Measurements from ENCODE around the gene ARHGEF3. TPM values are rescaled to one million over a fixed set of nuclear protein-coding genes. Genes with fewer than 3 reads are reported as not detected.
"Not testable (repeated sequence)": the region's sequence is repeated elsewhere in the genome, so short reads cannot be mapped to it uniquely, and the experiment has no call there.

Gene ARHGEF3
- total RNA-seq, 2 donors from 2014 or later = 21.1 to 43.6 TPM

DNA sequence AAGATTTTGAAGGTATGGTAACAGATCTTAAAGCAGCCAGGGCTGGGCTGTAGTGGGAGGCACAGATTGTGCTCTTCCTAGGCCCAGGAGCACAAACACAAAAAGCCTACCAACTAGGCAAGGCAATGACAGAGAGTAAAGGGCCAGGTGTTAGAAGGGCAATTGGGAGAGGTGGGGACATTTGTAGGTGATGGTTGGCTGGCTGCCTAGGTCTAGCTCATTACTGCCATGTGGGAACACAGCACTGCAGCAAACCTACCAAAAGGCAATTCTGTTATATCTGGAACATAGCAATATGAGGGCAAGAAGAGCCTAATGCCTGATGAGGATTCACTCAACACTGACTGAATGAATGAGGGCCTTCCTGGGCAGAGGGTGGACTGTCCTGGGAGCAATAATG, 30.4 kb downstream of the ARHGEF3 start:
- Mint-ChIP-seq H3K4me3 (no peak overlapping the region), H3K36me3 (ENCODE audit: insufficient read depth in 2 of 2) (peaks cover 0 to 10% of the 10 kb centered on the region in 2 donors), H3K27ac (no peak overlapping the region), H3K9me3 (no peaks in the 10 kb centered on the region), H3K4me1 (ENCODE audit: low read depth) (peaks cover 67% of the 10 kb centered on the region), H3K27me3 (ENCODE audit: low read depth) (no peaks in the 10 kb centered on the region)
- ATAC-seq (replicated peaks in 1 of 2) (no peak), DNase-seq (no peak)

DNA sequence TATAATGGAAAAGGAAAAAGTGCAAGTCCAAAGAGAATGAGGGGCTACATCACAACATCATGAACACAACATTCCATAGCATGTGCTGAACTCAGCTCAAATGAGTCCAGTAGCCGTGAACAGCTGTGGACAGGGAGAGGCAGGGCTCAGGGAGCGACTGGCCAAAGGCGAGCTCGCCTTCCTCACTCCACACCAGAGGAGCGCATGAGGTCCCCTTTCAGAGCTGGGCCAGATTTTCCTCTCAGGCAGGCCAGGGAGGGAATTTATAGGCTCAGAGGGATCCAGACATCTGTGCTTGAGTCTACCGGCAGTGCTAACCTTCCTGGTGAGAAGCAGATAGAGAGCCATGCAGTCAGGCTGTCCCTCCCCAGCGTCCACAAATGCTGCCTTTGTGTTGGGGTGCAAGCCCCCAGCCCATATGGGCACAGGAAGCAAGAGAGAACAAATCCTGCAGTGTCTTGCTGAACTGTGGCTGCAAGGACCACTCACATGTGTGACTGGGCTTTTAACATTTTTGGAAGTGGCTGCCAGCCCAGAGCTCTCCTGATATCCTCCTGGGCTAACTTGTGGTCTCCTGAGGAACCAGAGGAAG, 32.5 kb downstream of the ARHGEF3 start:
- Mint-ChIP-seq H3K4me1 (ENCODE audit: low read depth) (peaks cover 67% of the 10 kb centered on the region), H3K36me3 (ENCODE audit: insufficient read depth in 2 of 2) (peaks cover 0 to 12% of the 10 kb centered on the region in 2 donors), H3K4me3 (no peak overlapping the region), H3K27ac (no peak overlapping the region), H3K27me3 (ENCODE audit: low read depth) (no peaks in the 10 kb centered on the region), H3K9me3 (no peaks in the 10 kb centered on the region)
- DNase-seq (no peak), ATAC-seq (replicated peaks in 1 of 2) (no peak)

- Mint-ChIP-seq H3K36me3 (ENCODE audit: insufficient read depth in 2 of 2) (peaks cover 0 to 4% of the 10 kb centered on the region in 2 donors), H3K27ac (no peak overlapping the region), H3K4me3 (peak overlapping the region; percentile 51 to 72), H3K27me3 (ENCODE audit: low read depth) (no peaks in the 10 kb centered on the region), H3K4me1 (ENCODE audit: low read depth) (peaks cover 76% of the 10 kb centered on the region), H3K9me3 (no peaks in the 10 kb centered on the region)
- ATAC-seq (replicated peaks in 1 of 2) (no peak), DNase-seq (no peak)
Measured at GRCh38 chr3:56764904-56765547, 36.7 kb downstream of the ARHGEF3 start.

- no peak overlapping the region for H3K27ac Mint-ChIP-seq
- H3K9me3 Mint-ChIP-seq = no peaks in the 10 kb centered on the region
- H3K27me3 Mint-ChIP-seq (ENCODE audit: low read depth) = no peaks in the 10 kb centered on the region
- peak overlapping the region; percentile 0 to 51 for H3K4me3 Mint-ChIP-seq
- DNase-seq = no peak
- H3K4me1 Mint-ChIP-seq (ENCODE audit: low read depth) = peaks cover 81% of the 10 kb centered on the region
- peaks cover 0 to 4% of the 10 kb centered on the region in 2 donors for H3K36me3 Mint-ChIP-seq (ENCODE audit: insufficient read depth in 2 of 2)
- no peak for ATAC-seq (replicated peaks in 1 of 2)
Measured at GRCh38 chr3:56764184-56764583, 37.6 kb downstream of the ARHGEF3 start.

- Mint-ChIP-seq H3K9me3 (no peaks in the 10 kb centered on the region), H3K4me1 (ENCODE audit: low read depth) (peaks cover 81% of the 10 kb centered on the region), H3K27me3 (ENCODE audit: low read depth) (no peaks in the 10 kb centered on the region), H3K36me3 (ENCODE audit: insufficient read depth in 2 of 2) (peaks cover 0 to 4% of the 10 kb centered on the region in 2 donors), H3K4me3 (no peak overlapping the region), H3K27ac (no peak overlapping the region)
- DNase-seq (no peak), ATAC-seq (replicated peaks in 1 of 2) (no peak)
Measured at GRCh38 chr3:56763233-56763632, 38.5 kb downstream of the ARHGEF3 start.

DNA sequence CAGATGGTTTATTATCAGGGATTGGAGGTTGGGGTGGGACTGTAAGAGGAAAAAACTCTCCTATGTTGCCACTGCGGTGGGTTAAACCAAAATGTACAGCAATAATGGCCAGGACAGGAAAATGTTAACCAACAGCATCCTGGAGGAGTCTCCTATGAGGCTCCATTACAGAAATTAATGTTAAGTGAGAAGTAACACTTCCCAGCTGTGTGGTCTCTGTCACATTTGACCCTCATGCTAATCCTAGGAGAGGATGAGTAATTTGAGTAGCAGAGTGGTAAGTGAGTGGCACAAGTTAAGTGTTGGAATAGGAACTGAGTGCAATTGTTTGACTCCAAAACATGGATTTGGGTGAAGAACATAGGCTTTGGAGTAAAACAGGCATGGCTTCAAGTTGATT, 39.0 kb downstream of the ARHGEF3 start:
- H3K9me3 Mint-ChIP-seq = no peaks in the 10 kb centered on the region
- H3K27ac Mint-ChIP-seq = no peak overlapping the region
- H3K36me3 Mint-ChIP-seq (ENCODE audit: insufficient read depth in 2 of 2) = peaks cover 0 to 4% of the 10 kb centered on the region in 2 donors
- DNase-seq (no peak), ATAC-seq (replicated peaks in 1 of 2) (peak; percentile 14 to 56)
- no peak overlapping the region for H3K4me3 Mint-ChIP-seq
- H3K27me3 Mint-ChIP-seq (ENCODE audit: low read depth) = no peaks in the 10 kb centered on the region
- H3K4me1 Mint-ChIP-seq (ENCODE audit: low read depth) = peaks cover 80% of the 10 kb centered on the region

- no peak overlapping the region for H3K27ac Mint-ChIP-seq
- H3K27me3 Mint-ChIP-seq (ENCODE audit: low read depth) = no peaks in the 10 kb centered on the region
- H3K4me1 Mint-ChIP-seq (ENCODE audit: low read depth) = peaks cover 86% of the 10 kb centered on the region
- ATAC-seq (replicated peaks in 1 of 2) (no peak), DNase-seq (no peak)
- no peak overlapping the region for H3K4me3 Mint-ChIP-seq
- no peaks in the 10 kb centered on the region for H3K9me3 Mint-ChIP-seq
- peaks cover 0 to 4% of the 10 kb centered on the region in 2 donors for H3K36me3 Mint-ChIP-seq (ENCODE audit: insufficient read depth in 2 of 2)
Measured at GRCh38 chr3:56761887-56762651, 39.7 kb downstream of the ARHGEF3 start.

GRCh38 chr3:56761023-56761422, 40.7 kb downstream of the ARHGEF3 start:
- DNase-seq (no peak), ATAC-seq (replicated peaks in 1 of 2) (no peak)
- H3K36me3 Mint-ChIP-seq (ENCODE audit: insufficient read depth in 2 of 2) = peaks cover 0 to 13% of the 10 kb centered on the region in 2 donors
- peaks cover 88% of the 10 kb centered on the region for H3K4me1 Mint-ChIP-seq (ENCODE audit: low read depth)
- no peaks in the 10 kb centered on the region for H3K9me3 Mint-ChIP-seq
- H3K4me3 Mint-ChIP-seq = no peak overlapping the region
- H3K27me3 Mint-ChIP-seq (ENCODE audit: low read depth) = no peaks in the 10 kb centered on the region
- no peak overlapping the region for H3K27ac Mint-ChIP-seq

GRCh38 chr3:56759532-56759931, 42.2 kb downstream of the ARHGEF3 start:
- ATAC-seq (replicated peaks in 1 of 2) (no peak), DNase-seq (no peak)
- H3K4me3 Mint-ChIP-seq = peak overlapping the region; percentile 77 to 83
- H3K36me3 Mint-ChIP-seq (ENCODE audit: insufficient read depth in 2 of 2) = peaks cover 4 to 19% of the 10 kb centered on the region in 2 donors
- H3K9me3 Mint-ChIP-seq = no peaks in the 10 kb centered on the region
- peaks cover 88% of the 10 kb centered on the region for H3K4me1 Mint-ChIP-seq (ENCODE audit: low read depth)
- peak overlapping the region; percentile 23 for H3K27ac Mint-ChIP-seq
- no peaks in the 10 kb centered on the region for H3K27me3 Mint-ChIP-seq (ENCODE audit: low read depth)

DNA sequence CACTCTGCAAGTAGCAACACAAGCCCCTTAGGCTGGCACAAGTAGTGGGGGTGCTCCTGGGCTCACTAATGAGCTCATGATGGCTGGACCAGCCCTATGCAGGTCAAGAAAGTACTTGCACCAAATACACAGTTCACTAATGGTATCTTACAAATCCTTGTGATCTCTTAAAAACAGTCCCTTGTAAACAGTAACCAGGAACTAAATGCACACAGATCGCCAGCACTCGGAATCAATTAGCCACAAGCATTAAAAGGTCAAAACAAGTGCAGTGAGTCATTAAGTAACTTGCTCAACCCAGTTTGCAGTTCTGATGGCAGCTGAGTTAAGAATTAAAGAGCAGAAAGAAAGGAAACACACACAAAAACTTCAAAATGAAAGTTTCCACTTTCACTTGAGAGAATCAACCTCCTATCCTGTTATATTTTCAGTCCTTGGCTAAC, 43.2 kb downstream of the ARHGEF3 start:
- Mint-ChIP-seq H3K9me3 (no peaks in the 10 kb centered on the region), H3K27me3 (ENCODE audit: low read depth) (no peaks in the 10 kb centered on the region), H3K27ac (peak overlapping the region; percentile 58), H3K4me1 (ENCODE audit: low read depth) (peaks cover 89% of the 10 kb centered on the region), H3K36me3 (ENCODE audit: insufficient read depth in 2 of 2) (peaks cover 4 to 17% of the 10 kb centered on the region in 2 donors), H3K4me3 (peak overlapping the region; percentile 77 to 83)
- ATAC-seq (replicated peaks in 1 of 2) (peak; percentile 79 to 80), DNase-seq (peak; percentile 34 to 45)

DNA sequence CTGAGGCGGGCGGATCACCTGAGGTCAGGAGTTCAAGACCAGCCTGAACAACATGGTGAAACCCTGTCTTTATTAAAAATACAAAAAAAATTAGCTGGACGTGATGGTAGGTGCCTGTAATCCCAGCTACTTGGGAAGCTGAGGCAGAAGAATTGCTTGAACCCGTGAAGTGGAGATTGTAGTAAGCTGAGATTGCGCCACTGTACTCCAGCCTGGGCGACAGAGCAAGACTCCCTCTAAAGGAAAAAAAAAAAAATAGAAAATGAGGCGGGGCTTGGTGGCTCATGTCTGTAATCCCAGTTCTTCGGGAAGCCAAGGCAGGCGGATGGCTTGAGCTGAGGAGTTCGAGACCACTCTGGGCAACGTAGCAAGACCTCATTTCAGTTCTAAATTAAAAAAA, 43.7 kb downstream of the ARHGEF3 start:
- H3K27me3 Mint-ChIP-seq (ENCODE audit: low read depth); DNase-seq; ATAC-seq (replicated peaks in 1 of 2); H3K27ac Mint-ChIP-seq; H3K9me3 Mint-ChIP-seq; H3K4me3 Mint-ChIP-seq: not testable (repeated sequence)
- H3K36me3 Mint-ChIP-seq (ENCODE audit: insufficient read depth in 2 of 2) = peaks cover 4 to 21% of the 10 kb centered on the region in 2 donors
- peaks cover 90% of the 10 kb centered on the region for H3K4me1 Mint-ChIP-seq (ENCODE audit: low read depth)

- no peaks in the 10 kb centered on the region for H3K27me3 Mint-ChIP-seq (ENCODE audit: low read depth)
- peak overlapping the region; percentile 87 to 92 for H3K4me3 Mint-ChIP-seq
- no peak for ATAC-seq (replicated peaks in 1 of 2)
- peaks cover 8 to 36% of the 10 kb centered on the region in 2 donors for H3K36me3 Mint-ChIP-seq (ENCODE audit: insufficient read depth in 2 of 2)
- peak; percentile 32 to 34 for DNase-seq
- H3K9me3 Mint-ChIP-seq = no peaks in the 10 kb centered on the region
- H3K4me1 Mint-ChIP-seq (ENCODE audit: low read depth) = peaks cover 86% of the 10 kb centered on the region
- H3K27ac Mint-ChIP-seq = peak overlapping the region; percentile 78
Measured at GRCh38 chr3:56754741-56755417, 46.9 kb downstream of the ARHGEF3 start.
